GM12891 (cell line): ENCODE measurements around the gene FSTL5.

Experiments used
- DNase-seq: peaks from one replicate; pipeline ENCODE4 v3.0.0; 2011; ENCODE audit warnings: low spot score; ENCODE audit not compliant: insufficient read length
- FAIRE-seq: peaks from 2 replicates; lab custom pipeline; 2011; peaks lifted over from hg19 to GRCh38; lab: Jason Lieb, UNC
- PAX5 ChIP-seq: IDR thresholded peaks from 2 replicates; pipeline ENCODE4 v1.6.1; 2011; ENCODE audit warnings: low read length, moderate library complexity, mild to moderate bottlenecking; ENCODE audit not compliant: insufficient read depth, severe bottlenecking
- POLR2A ChIP-seq: IDR thresholded peaks from 2 replicates; pipeline ENCODE4 v1.6.1; 2011; ENCODE audit warnings: low read depth, low read length, control low read depth
- POLR2AphosphoS5 ChIP-seq: IDR thresholded peaks from 2 replicates; pipeline ENCODE4 v1.6.1; 2011; ENCODE audit warnings: low read depth, low read length, control low read depth
- POU2F2 ChIP-seq: IDR thresholded peaks from 2 replicates; pipeline ENCODE4 v1.6.1; 2011; ENCODE audit warnings: low read depth, mild to moderate bottlenecking, control low read depth, low read length, moderate library complexity
- SPI1 ChIP-seq: IDR thresholded peaks from 2 replicates; pipeline ENCODE4 v1.6.1; 2011; ENCODE audit warnings: low read depth, low read length, control low read depth
- TAF1 ChIP-seq: IDR thresholded peaks from 2 replicates; pipeline ENCODE4 v1.6.1; 2011; ENCODE audit warnings: low read depth, low read length, control low read depth

The FSTL5 gene

GRCh38 chr4:161538941-161539340 is 624.9 kb downstream of the FSTL5 start:
- DNase-seq (no peak), FAIRE-seq (no peak)
- TF ChIP-seq POLR2A = no peak
- no peak for TF ChIP-seq PAX5
- TF ChIP-seq SPI1 = no peak
- no peak for TF ChIP-seq POLR2AphosphoS5
- no peak for TF ChIP-seq POU2F2
- TF ChIP-seq TAF1 = no peak

GRCh38 chr4:161530710-161531109 is 633.1 kb downstream of the FSTL5 start:
- FAIRE-seq = no peak
- no peak for DNase-seq
- TF ChIP-seq TAF1 (no peak), SPI1 (no peak), POLR2A (no peak), POLR2AphosphoS5 (no peak), POU2F2 (no peak), PAX5 (no peak)

GRCh38 chr4:161525121-161525520 is 638.7 kb downstream of the FSTL5 start:
- no peak for FAIRE-seq
- TF ChIP-seq POLR2AphosphoS5 = no peak
- TF ChIP-seq PAX5 = no peak
- TF ChIP-seq POU2F2 = no peak
- no peak for TF ChIP-seq POLR2A
- no peak for TF ChIP-seq TAF1
- TF ChIP-seq SPI1 = no peak
- DNase-seq = no peak

GRCh38 chr4:161522031-161522430 is 641.8 kb downstream of the FSTL5 start:
- DNase-seq (no peak), FAIRE-seq (no peak)
- TF ChIP-seq POU2F2 (no peak), POLR2AphosphoS5 (no peak), PAX5 (no peak), POLR2A (no peak), TAF1 (no peak), SPI1 (no peak)

GRCh38 chr4:161519611-161520010 is 644.2 kb downstream of the FSTL5 start:
- DNase-seq (no peak), FAIRE-seq (no peak)
- no peak for TF ChIP-seq TAF1
- TF ChIP-seq POLR2A = no peak
- TF ChIP-seq POU2F2 = no peak
- TF ChIP-seq PAX5 = no peak
- no peak for TF ChIP-seq POLR2AphosphoS5
- TF ChIP-seq SPI1 = no peak

GRCh38 chr4:161517941-161518340 is 645.9 kb downstream of the FSTL5 start:
- no peak for DNase-seq
- TF ChIP-seq TAF1 (no peak), POU2F2 (no peak), POLR2AphosphoS5 (no peak), SPI1 (no peak), PAX5 (no peak), POLR2A (no peak)
- FAIRE-seq = no peak

- DNase-seq (no peak), FAIRE-seq (no peak)
- TF ChIP-seq SPI1 (no peak), TAF1 (no peak)
Observed at GRCh38 chr4:161505141-161505540, 658.7 kb downstream of the FSTL5 start.

- no peak for FAIRE-seq
- DNase-seq = no peak
- no peak for TF ChIP-seq SPI1
- no peak for TF ChIP-seq TAF1
- TF ChIP-seq PAX5 = no peak
- no peak for TF ChIP-seq POLR2AphosphoS5
- TF ChIP-seq POU2F2 = no peak
- no peak for TF ChIP-seq POLR2A
Observed at GRCh38 chr4:161498155-161498554, 665.6 kb downstream of the FSTL5 start.

GRCh38 chr4:161486461-161486860 is 677.3 kb downstream of the FSTL5 start:
- TF ChIP-seq POLR2AphosphoS5 = no peak
- TF ChIP-seq TAF1 = no peak
- TF ChIP-seq PAX5 = no peak
- TF ChIP-seq POU2F2 = no peak
- no peak for TF ChIP-seq SPI1
- TF ChIP-seq POLR2A = no peak
- DNase-seq (no peak), FAIRE-seq (no peak)

GRCh38 chr4:161466316-161466715 is 697.5 kb downstream of the FSTL5 start:
- TF ChIP-seq SPI1 (no peak), TAF1 (no peak), PAX5 (no peak), POU2F2 (no peak), POLR2A (no peak), POLR2AphosphoS5 (no peak)
- DNase-seq (no peak), FAIRE-seq (no peak)

- DNase-seq = no peak
- no peak for FAIRE-seq
- TF ChIP-seq POLR2AphosphoS5 (no peak), SPI1 (no peak)
Observed at GRCh38 chr4:161463436-161463835, 700.4 kb downstream of the FSTL5 start.
